ENCODE data around the gene TNFSF9.

Gene TNFSF9

GRCh38 chr19:6533746-6534418, 3.1 kb downstream of the TNFSF9 start:
- Histone ChIP-seq H3K36me3 (ENCODE audit: control insufficient read depth in 2 of 2, insufficient read depth in 1 of 2, low read length in 2 of 2) (peaks cover 0 to 21% of the 10 kb centered on the region in 2 experiments; a peak in 1 of 3 replicates), H3K4me1 (ENCODE audit: control insufficient read depth, insufficient read depth, low read length) (no peaks in the 10 kb centered on the region; the same call in 1 of the 2 replicates), H3K4me3 (ENCODE audit: low read depth, low read length) (no peak overlapping the region), H3K27ac (ENCODE audit: extremely low read depth, low read depth, low read length) (no peak overlapping the region), H3K9me3 (ENCODE audit: control insufficient read depth, insufficient read depth, low read depth, low read length) (no peaks in the 10 kb centered on the region)
- TF ChIP-seq ZNF600 (tag by site-specific recombination; IDR thresholded peaks at IDR 0.05) (no peak), ZNF341 (tag by site-specific recombination; IDR thresholded peaks at IDR 0.05; ENCODE audit: low read depth) (peak; percentile 30; the same call in 1 of the 2 replicates), BCL11A (tag by site-specific recombination; IDR thresholded peaks at IDR 0.05; ENCODE audit: low read depth) (no peak), ZNF791 (tag by site-specific recombination; IDR thresholded peaks at IDR 0.05) (no peak), ZNF398 (tag by site-specific recombination; IDR thresholded peaks at IDR 0.05) (peak; percentile 28; the same call in 1 of the 2 replicates), ZNF366 (tag by site-specific recombination; conservative IDR thresholded peaks at IDR 0.05) (peak; percentile 63)
- TF ChIP-seq, protein P1, sequence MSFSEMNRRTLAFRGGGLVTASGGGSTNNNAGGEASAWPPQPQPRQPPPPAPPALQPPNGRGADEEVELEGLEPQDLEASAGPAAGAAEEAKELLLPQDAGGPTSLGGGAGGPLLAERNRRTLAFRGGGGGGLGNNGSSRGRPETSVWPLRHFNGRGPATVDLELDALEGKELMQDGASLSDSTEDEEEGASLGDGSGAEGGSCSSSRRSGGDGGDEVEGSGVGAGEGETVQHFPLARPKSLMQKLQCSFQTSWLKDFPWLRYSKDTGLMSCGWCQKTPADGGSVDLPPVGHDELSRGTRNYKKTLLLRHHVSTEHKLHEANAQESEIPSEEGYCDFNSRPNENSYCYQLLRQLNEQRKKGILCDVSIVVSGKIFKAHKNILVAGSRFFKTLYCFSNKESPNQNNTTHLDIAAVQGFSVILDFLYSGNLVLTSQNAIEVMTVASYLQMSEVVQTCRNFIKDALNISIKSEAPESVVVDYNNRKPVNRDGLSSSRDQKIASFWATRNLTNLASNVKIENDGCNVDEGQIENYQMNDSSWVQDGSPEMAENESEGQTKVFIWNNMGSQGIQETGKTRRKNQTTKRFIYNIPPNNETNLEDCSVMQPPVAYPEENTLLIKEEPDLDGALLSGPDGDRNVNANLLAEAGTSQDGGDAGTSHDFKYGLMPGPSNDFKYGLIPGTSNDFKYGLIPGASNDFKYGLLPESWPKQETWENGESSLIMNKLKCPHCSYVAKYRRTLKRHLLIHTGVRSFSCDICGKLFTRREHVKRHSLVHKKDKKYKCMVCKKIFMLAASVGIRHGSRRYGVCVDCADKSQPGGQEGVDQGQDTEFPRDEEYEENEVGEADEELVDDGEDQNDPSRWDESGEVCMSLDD (tag by site-specific recombination; IDR thresholded peaks at IDR 0.05): no peak
- TF ChIP-seq, protein P2, sequence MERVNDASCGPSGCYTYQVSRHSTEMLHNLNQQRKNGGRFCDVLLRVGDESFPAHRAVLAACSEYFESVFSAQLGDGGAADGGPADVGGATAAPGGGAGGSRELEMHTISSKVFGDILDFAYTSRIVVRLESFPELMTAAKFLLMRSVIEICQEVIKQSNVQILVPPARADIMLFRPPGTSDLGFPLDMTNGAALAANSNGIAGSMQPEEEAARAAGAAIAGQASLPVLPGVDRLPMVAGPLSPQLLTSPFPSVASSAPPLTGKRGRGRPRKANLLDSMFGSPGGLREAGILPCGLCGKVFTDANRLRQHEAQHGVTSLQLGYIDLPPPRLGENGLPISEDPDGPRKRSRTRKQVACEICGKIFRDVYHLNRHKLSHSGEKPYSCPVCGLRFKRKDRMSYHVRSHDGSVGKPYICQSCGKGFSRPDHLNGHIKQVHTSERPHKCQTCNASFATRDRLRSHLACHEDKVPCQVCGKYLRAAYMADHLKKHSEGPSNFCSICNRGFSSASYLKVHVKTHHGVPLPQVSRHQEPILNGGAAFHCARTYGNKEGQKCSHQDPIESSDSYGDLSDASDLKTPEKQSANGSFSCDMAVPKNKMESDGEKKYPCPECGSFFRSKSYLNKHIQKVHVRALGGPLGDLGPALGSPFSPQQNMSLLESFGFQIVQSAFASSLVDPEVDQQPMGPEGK (tag by site-specific recombination; IDR thresholded peaks at IDR 0.05): 0 out of 2 replicates have a peak, but pooled peaks have one; percentile 23
- CTCF ChIA-PET: interaction anchor here (0.6 kb wide), 1 partner anchor 47 kb away, joined by 5 read pairs; no protein-coding TSS in a partner anchor
- POLR2A ChIA-PET: interaction anchor here (0.6 kb wide), 1 partner anchor 20 kb away, joined by 5 read pairs; no protein-coding TSS in a partner anchor

- no peaks in the 10 kb centered on the region for H3K9me3 ChIP-seq (ENCODE audit: control insufficient read depth, insufficient read depth, low read depth, low read length)
- TF ChIP-seq ZNF548 (tag by site-specific recombination; IDR thresholded peaks at IDR 0.05): no peak
- TF ChIP-seq ZNF112 (tag by site-specific recombination; IDR thresholded peaks at IDR 0.05): no peak
- no peak overlapping the region for H3K4me3 ChIP-seq (ENCODE audit: low read depth, low read length)
- H3K27ac ChIP-seq (ENCODE audit: extremely low read depth, low read depth, low read length): no peak overlapping the region
- H3K36me3 ChIP-seq (ENCODE audit: control insufficient read depth in 2 of 2, insufficient read depth in 1 of 2, low read length in 2 of 2): peaks cover 0 to 21% of the 10 kb centered on the region in 2 experiments; a peak in 1 of 3 replicates
- no peaks in the 10 kb centered on the region; the same call in 1 of the 2 replicates for H3K4me1 ChIP-seq (ENCODE audit: control insufficient read depth, insufficient read depth, low read length)
- POLR2A ChIA-PET: no interaction called here
- CTCF ChIA-PET: interaction anchor here (0.6 to 1.3 kb wide), 2 partner anchors 18 to 47 kb away, joined by 5 to 7 read pairs; no protein-coding TSS in a partner anchor
These were observed 3.7 kb downstream of the TNFSF9 start for GRCh38 chr19:6534451-6535093.

GRCh38 chr19:6535558-6536137, 4.8 kb downstream of the TNFSF9 start:
- Histone ChIP-seq H3K36me3 (ENCODE audit: control insufficient read depth in 2 of 2, insufficient read depth in 1 of 2, low read length in 2 of 2) (peaks cover 0 to 21% of the 10 kb centered on the region in 2 experiments; a peak in 1 of 3 replicates), H3K27ac (ENCODE audit: extremely low read depth, low read depth, low read length) (no peak overlapping the region), H3K4me1 (ENCODE audit: control insufficient read depth, insufficient read depth, low read length) (no peaks in the 10 kb centered on the region; the same call in 1 of the 2 replicates), H3K9me3 (ENCODE audit: control insufficient read depth, insufficient read depth, low read depth, low read length) (no peaks in the 10 kb centered on the region), H3K4me3 (ENCODE audit: low read depth, low read length) (no peak overlapping the region)
- ChIA-PET POLR2A (no interaction called here), CTCF (interaction anchor here (1.3 kb wide), 1 partner anchor 19 kb away, joined by 7 read pairs; no protein-coding TSS in a partner anchor)
- no peak for TF ChIP-seq OVOL3 (tag by site-specific recombination; IDR thresholded peaks at IDR 0.05)
